ENCODE results near the gene ARHGAP26.

Gene ARHGAP26

DNA sequence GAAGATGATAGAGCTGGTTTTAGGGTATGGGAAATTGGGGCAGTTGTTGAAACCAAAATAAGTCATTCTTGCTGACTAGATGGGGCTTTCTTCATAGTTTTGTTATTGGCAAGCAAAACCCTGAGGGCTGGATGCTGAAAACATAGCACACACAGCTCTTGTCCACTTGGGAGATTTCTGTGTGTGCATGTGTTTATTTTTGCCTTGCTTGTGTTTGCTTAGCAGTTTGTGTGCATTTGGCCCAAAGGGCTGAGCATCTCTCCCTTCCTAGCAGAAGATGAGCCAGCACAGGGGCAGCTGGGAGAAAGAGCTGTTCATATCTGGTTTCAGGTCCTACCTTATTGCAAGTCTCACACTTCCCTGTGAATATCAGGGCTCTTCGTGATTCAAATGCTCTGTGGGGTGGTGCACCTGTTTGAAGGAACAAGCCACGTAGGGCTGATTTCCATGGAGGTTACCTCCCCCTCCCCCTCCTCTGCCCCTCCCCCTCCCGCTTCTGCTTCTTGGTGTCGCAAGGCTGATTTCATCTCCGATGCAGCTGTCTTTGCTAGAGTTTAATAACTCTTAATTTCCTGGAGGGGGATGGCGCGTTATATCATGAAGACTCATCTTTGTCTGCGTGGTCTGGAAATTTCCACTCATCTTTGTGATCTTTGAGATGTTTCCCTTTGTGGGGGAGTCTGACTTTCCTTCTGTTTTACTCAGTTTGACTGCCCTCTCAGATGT is 296.5 kb downstream of the ARHGAP26 start:
- no peak for DNase-seq (ENCODE audit: low spot score)
- CTCF ChIA-PET, result no interaction called here
- H3K27ac ChIP-seq, result no peak overlapping the region
- TF ChIP-seq, protein P1, sequence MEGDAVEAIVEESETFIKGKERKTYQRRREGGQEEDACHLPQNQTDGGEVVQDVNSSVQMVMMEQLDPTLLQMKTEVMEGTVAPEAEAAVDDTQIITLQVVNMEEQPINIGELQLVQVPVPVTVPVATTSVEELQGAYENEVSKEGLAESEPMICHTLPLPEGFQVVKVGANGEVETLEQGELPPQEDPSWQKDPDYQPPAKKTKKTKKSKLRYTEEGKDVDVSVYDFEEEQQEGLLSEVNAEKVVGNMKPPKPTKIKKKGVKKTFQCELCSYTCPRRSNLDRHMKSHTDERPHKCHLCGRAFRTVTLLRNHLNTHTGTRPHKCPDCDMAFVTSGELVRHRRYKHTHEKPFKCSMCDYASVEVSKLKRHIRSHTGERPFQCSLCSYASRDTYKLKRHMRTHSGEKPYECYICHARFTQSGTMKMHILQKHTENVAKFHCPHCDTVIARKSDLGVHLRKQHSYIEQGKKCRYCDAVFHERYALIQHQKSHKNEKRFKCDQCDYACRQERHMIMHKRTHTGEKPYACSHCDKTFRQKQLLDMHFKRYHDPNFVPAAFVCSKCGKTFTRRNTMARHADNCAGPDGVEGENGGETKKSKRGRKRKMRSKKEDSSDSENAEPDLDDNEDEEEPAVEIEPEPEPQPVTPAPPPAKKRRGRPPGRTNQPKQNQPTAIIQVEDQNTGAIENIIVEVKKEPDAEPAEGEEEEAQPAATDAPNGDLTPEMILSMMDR (conservative IDR thresholded peaks at IDR 0.05; ENCODE audit: low read depth), result no peak
- POLR2A ChIA-PET (ENCODE audit: low non-redundant PET), result no interaction called here

DNA sequence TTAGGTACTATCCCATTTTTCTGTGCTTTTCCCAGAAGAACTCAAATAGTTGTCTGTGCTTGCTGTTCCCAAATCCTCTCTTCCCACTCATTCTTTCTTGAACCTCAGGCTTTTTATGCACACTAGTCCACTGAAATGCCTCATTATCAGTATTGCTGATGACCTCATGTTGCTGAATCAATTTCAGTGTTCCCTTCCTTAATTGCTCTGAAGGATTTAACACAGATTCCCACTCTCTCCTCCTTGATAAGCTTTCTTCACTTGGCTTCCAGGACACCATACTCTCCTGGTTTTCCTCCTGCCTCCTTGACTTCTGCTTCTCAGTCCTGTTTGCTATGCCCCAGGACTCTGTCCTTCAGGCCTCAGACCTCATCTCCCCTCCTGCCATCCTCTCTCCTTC is 298.5 kb downstream of the ARHGAP26 start:
- no peak overlapping the region for H3K27ac ChIP-seq
- TF ChIP-seq, protein P1 (conservative IDR thresholded peaks at IDR 0.05; ENCODE audit: low read depth), result no peak
- no peak for DNase-seq (ENCODE audit: low spot score)
- CTCF ChIA-PET, result no interaction called here
- POLR2A ChIA-PET (ENCODE audit: low non-redundant PET), result no interaction called here

DNA sequence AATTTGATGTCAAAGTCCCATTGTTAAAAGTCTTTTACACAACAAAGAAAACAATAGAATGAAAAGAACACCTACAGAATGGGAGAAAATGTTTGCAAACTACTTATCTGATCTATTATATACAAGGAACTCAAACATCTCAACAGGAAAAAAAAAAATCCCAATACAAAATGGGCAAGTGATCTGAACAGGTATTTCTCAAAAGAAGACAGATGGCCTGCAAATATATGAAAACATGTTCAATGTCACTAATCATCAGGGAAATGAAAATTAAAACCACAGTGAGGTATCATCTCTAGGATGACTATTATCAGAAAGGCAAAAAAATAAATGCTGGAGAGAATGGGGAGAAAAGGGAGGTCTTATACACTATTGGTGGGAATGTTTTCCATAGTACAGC is 301.8 kb downstream of the ARHGAP26 start:
- TF ChIP-seq, protein P1 (conservative IDR thresholded peaks at IDR 0.05; ENCODE audit: low read depth), result no peak
- POLR2A ChIA-PET (ENCODE audit: low non-redundant PET), result no interaction called here
- CTCF ChIA-PET, result no interaction called here
- no peak overlapping the region for H3K27ac ChIP-seq
- DNase-seq (ENCODE audit: low spot score), result no peak

DNA sequence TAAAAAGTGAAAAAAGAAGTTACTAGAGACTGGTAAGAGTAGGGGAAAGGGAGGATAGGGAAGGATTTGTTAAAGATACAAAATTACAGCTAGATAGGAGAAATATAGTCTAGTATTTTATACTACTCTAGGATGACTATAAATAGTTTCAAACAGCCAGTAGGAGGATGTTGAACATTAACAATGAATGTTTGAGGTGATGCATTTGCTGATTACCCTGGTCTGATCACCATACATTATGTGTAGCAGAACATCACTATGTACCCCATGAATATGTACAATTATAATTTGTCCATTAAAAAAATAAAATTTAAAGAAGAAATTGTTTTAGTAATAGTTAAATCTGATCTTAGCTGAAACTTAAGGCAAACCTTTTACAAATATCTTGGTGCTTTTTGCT is 302.6 kb downstream of the ARHGAP26 start:
- no peak for DNase-seq (ENCODE audit: low spot score)
- TF ChIP-seq, protein P1 (conservative IDR thresholded peaks at IDR 0.05; ENCODE audit: low read depth), result no peak
- CTCF ChIA-PET, result interaction anchor here (0.6 kb wide), 1 partner anchor 57 kb away, joined by 3 read pairs; no protein-coding TSS in a partner anchor
- H3K27ac ChIP-seq, result no peak overlapping the region
- POLR2A ChIA-PET (ENCODE audit: low non-redundant PET), result no interaction called here

DNA sequence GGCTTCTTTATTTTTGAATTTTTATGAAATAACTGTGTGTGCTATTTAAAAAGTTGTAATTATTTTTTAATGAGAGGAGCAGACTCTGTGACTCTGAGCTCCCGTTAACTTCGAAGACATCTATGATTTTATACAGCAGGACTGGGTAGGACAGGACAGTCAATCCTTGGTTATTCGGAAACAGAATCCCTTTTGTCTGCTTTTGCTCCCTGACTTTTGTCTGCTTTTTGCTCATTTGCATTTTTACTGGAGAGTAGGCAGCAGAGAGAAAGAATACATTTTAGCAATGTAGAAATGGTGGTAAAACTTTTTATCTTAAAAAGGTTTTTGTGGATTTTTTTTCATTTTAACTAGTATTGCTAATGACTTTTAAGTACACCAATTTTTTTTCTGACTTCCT is 303.6 kb downstream of the ARHGAP26 start:
- no peak for DNase-seq (ENCODE audit: low spot score)
- H3K27ac ChIP-seq, result no peak overlapping the region
- TF ChIP-seq, protein P1 (conservative IDR thresholded peaks at IDR 0.05; ENCODE audit: low read depth), result no peak
- CTCF ChIA-PET, result interaction anchor here (0.6 kb wide), 1 partner anchor 10 kb away, joined by 4 read pairs; no protein-coding TSS in a partner anchor
- POLR2A ChIA-PET (ENCODE audit: low non-redundant PET), result no interaction called here

DNA sequence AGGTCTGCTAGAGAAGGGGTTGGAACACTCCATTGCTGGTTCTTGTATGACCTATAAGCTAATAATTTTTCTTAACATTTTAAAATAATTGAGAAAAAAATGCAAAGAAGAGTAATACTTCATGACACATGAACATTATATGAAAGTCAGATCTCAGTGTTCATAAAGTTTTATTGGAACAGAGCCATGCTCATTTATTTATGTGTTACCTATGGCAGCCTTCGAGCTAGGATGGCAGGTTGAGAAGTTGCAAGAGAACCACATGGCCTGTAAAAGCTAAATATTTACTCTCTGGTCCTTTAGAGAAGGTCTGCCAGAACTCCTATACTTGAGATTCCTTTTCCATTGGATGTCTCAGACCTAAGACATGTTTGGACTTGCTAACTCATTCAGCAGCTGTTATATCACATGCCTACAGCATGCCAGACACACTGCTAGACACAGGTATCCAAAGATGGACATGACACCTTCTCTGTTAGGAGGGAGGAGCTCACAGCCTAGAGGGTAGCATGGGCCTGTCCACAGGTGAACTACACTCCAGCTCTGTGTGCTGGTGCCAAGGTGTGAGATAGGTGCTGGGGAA is 304.3 kb downstream of the ARHGAP26 start:
- ChIA-PET CTCF (interaction anchor here (0.6 kb wide), 1 partner anchor 92 kb away, joined by 3 read pairs; no protein-coding TSS in a partner anchor), POLR2A (ENCODE audit: low non-redundant PET) (no interaction called here)
- peak; percentile 61 for DNase-seq (ENCODE audit: low spot score)
- H3K27ac ChIP-seq, result no peak overlapping the region
- TF ChIP-seq, protein P1 (conservative IDR thresholded peaks at IDR 0.05; ENCODE audit: low read depth), result no peak
